ENCODE data around the gene ATG7.

DNA sequence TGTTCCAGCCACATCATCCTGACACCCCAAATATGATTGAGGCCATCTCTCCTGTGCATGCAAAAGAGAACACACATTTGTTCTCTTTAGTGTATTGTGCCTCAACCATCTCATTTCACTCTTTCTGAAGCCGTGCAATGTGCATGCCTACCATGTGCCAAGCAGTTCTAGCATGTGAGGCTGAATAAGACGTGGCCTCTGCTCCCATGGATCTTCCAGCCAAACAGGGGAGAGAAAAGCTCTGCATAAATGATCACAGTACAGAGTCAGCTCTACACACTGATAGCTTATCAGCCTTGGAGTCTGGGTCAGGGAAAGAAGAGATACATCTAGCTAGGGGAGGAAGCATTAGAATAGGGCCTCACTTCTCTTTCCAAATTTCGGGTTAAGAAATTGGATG, 48.2 kb upstream of the ATG7 start:
- TF ChIP-seq, protein P1, sequence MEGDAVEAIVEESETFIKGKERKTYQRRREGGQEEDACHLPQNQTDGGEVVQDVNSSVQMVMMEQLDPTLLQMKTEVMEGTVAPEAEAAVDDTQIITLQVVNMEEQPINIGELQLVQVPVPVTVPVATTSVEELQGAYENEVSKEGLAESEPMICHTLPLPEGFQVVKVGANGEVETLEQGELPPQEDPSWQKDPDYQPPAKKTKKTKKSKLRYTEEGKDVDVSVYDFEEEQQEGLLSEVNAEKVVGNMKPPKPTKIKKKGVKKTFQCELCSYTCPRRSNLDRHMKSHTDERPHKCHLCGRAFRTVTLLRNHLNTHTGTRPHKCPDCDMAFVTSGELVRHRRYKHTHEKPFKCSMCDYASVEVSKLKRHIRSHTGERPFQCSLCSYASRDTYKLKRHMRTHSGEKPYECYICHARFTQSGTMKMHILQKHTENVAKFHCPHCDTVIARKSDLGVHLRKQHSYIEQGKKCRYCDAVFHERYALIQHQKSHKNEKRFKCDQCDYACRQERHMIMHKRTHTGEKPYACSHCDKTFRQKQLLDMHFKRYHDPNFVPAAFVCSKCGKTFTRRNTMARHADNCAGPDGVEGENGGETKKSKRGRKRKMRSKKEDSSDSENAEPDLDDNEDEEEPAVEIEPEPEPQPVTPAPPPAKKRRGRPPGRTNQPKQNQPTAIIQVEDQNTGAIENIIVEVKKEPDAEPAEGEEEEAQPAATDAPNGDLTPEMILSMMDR (IDR thresholded peaks at IDR 0.05) = no peak
- no peak for TF ChIP-seq POLR2A (IDR thresholded peaks at IDR 0.05)
